G401.6 (cell line): ENCODE measurements around the gene GM2A.
"Not testable (repeated sequence)": the region's sequence is repeated elsewhere in the genome, so short reads cannot be mapped to it uniquely, and the experiment has no call there.

Experiments
- FAIRE-seq: peaks from 2 replicates; lab custom pipeline; 2012; peaks lifted over from hg19 to GRCh38; lab: Jason Lieb, UNC

GM2A gene

DNA sequence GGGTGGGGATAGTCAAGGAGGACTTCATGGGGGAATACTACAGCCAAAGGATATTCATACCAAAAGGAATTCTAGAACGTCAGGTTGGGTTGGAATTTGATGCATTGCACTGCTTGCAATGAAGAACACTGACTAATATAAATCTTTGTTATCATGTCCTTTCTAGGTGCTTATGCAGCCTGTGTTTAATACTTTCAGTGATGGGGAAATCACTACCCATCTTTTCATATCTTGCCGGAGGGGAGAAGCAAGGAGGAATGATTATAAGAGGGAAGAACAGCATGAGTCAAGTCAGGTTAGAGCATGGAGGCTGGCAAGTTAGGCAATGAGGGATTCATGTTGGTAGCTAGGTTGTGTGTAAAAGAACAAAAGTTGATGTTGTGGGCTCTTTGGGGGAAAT lies 24.0 kb upstream of the GM2A start:
- no peak for FAIRE-seq

DNA sequence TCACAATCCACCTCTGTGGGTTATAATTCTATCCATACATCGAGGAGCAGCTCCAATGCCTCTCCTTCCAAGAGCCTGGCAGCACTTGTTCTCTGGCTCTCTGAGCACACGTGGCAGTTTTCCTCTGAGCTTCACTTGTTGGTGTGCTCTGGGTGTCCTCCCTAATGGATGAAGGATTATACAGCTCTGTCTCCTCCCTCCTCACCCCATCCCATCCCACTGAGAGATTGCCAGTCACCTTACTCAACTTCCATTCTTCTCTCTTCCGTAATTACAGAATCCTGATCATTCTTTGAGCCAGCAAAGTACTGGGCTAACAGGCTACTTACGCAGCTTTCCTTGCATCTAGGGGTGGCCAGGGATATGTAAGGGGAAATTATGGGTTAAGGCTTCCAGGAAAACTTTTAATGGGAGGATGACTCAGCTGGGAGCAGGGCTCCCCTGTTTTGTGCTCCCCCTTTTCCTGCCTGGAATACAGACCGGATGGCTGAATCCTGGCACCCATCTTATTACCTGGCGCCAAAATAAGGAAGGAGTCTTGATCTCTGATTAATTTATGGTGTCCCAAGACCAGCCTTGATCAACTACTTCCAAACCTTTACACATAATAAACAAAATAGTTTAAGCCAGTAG lies 22.8 kb upstream of the GM2A start:
- no peak for FAIRE-seq

GRCh38 chr5:151231359-151231758 lies 21.6 kb upstream of the GM2A start:
- FAIRE-seq = no peak

- FAIRE-seq = no peak
Measured at GRCh38 chr5:151233616-151234085, 19.3 kb upstream of the GM2A start.

DNA sequence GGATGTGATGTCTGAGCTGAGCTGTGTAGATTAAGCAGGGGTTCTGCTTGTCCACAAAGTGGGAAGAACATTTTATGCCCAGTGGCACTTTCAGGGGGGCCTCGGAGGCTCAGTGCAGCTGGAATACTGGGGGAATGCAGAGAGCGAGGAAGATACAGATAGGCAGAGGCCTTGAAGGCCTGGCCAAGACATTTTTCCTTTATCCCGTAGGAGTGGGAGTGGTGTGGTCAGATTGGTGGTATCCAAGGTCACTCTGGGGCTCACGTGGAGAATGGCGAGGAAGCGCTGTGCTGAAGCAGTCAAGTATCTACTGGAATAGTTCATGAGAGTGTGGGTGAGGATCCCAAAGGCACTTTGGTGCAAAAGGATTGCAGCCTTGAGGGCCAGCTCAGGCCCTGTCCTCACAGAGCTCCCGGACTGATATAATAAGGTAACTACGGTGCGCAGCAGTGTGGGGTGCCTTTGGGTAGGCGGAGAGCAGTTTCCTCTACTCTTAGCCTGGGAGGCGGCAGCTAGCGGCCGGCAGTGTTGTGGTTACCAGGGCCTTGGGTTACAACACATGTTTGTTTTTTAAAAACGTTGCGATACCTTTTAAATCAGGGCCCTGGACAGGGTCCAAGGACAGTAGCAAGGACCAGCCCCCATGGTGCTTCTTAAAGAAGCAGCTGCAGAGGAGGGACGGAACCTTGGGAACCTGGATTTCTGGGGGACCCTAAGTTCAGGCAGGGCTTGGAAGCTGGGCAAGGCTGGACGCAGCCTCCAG lies 18.3 kb upstream of the GM2A start:
- FAIRE-seq = no peak

DNA sequence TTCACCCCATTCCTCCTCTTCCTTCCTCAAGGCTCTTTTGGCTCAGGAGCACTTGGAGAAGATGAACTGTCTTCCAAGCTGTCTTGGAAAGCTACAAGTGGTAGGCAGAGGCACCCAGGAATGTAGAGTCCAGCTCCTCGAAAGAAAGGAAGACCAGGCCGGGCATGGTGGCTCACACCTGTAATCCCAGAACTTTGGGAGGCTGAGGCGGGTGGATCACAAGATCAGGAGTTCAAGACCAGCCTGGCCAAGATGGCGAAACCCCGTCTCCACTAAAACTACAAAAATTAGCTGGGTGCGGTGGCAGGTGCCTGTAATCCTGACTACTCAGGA lies 17.8 kb upstream of the GM2A start:
- not testable (repeated sequence) for FAIRE-seq

- FAIRE-seq = no peak
Measured at GRCh38 chr5:151236888-151237287, 16.1 kb upstream of the GM2A start.

DNA sequence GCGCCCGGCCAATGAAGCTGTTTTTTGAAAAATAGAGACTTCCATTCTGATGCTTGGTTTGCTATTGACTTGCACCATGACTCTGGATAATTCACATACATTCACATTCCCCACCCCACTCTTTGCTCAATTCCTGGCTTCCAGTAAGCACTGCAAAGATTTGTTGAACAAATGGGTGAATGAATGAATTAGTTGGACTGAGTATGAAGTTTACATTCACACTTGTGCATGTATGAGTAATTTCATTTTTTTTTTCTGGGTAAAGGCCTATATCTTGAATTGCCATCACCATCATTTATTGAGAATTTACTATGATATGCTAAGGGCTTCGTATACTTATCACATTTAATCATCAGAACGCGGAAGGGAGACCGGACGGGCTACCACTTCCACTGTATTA lies 15.3 kb upstream of the GM2A start:
- FAIRE-seq = no peak

- FAIRE-seq = no peak
Measured at GRCh38 chr5:151238303-151238741, 14.7 kb upstream of the GM2A start.

GRCh38 chr5:151239237-151239861 lies 13.6 kb upstream of the GM2A start:
- FAIRE-seq = peak; percentile 85

GRCh38 chr5:151240268-151240835 lies 12.6 kb upstream of the GM2A start:
- not testable (repeated sequence) for FAIRE-seq

GRCh38 chr5:151240924-151241635 lies 11.9 kb upstream of the GM2A start:
- FAIRE-seq = no peak

GRCh38 chr5:151243127-151243526 lies 9.9 kb upstream of the GM2A start:
- no peak for FAIRE-seq

- FAIRE-seq = no peak
Measured at GRCh38 chr5:151243564-151243963, 9.4 kb upstream of the GM2A start.

DNA sequence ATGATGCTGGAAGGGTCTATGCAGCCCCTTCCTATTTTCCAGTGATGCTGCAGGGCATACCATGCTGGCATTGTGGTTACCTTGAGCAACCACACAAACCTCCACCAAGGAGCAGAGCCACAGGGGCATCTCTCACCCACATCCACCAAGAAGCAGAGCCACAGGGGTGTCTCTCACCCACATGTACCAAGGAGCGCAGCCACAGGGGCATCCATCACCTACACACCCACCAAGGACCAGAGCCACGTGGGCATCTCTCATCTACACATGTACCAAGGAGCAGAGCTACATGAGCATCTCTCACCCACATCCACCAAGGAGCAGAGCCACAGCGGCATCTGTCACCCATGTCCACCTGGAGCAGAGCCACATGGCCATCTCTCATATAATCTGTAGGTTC lies 8.8 kb upstream of the GM2A start:
- no peak for FAIRE-seq

DNA sequence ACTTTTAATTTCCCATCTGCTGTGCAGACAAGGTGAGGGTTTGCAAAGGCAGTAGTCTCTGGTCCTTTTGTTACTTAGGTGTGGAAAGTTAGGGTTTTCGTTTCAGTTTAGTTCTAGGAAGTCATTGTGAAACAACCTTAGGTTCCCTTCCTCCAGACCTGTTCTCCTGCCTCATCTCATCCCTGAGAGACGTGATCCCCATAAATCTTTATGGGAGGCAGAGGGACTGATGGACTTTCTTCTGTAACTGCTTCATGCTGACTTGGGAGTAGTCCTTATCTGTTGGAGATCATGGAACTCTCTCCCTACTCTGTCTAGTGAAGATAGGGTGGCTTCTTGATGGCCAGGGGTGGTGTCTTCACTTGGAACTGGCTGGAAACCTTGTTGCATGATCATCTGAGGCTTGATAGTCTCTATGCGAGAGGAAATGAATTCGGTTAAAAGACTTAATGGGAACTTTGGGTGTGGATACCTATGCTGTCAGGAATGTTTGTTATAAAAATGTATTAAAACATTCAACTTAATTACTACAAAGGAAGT lies 7.2 kb upstream of the GM2A start:
- FAIRE-seq = no peak

DNA sequence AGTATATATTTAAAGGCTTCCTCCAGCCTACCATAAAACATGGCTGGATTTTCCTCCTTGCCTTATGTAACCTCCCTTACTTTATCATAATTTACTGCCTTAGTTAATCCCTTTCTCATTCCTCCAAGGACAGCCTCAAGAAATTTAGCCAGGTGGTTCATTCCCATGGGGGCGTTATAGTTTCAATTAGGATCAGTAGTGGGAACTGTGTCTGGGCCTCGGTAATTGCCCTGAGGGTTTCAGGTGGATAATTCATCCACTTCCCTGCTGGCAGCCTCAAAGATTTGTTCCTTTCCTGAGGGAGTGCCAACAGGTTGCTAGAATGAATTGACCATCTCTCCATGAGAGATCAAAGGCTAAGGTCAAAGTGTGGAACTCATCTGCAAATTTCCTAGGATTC lies 4.3 kb upstream of the GM2A start:
- FAIRE-seq = no peak

DNA sequence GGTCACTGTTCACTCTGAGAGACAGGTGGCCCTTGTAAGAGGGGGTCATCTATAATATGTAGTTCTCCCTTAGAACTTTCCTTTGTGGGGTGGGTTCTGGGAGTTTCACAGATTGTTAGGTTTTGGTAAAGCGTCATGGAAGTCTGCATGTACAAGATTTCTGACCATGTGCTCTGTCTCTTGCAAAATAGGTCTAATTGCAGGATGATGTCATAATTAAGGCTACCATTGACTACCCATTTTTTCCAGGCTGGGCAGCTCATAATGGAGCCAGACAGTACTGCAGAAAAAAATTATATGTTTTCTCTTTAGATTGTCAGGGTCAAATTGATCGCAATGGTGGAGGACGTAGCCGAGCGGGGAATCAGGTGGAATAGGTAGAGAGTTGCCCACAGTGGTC lies 3.7 kb upstream of the GM2A start:
- FAIRE-seq = no peak

GRCh38 chr5:151250346-151251000 lies 2.5 kb upstream of the GM2A start:
- no peak for FAIRE-seq

DNA sequence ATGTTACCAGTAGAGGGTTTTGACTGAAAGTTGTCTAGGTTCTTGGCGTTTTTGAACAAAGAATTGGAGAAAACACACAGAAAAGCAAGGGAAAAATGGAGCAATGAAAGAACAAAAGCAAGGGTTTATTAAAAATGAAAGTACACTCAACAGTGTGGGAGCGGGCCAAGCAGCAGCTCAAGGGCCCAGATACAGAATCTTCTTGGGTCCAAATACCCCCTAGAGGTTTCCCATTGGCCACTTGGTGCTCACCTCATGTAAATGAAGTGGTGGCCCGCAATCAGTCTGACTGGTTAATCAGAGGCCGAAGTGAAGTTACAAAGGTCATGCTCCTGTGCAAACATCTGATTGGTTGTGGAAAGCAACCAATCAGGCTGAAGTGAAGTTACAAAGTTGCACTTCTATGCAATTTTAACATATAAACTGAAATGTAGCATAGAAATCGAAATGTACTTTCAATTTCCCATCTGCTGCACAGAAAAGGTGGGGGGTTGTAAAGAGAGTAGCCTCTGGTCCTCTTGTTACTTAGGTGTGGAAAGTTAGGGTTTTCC lies 1.9 kb upstream of the GM2A start:
- FAIRE-seq = no peak

DNA sequence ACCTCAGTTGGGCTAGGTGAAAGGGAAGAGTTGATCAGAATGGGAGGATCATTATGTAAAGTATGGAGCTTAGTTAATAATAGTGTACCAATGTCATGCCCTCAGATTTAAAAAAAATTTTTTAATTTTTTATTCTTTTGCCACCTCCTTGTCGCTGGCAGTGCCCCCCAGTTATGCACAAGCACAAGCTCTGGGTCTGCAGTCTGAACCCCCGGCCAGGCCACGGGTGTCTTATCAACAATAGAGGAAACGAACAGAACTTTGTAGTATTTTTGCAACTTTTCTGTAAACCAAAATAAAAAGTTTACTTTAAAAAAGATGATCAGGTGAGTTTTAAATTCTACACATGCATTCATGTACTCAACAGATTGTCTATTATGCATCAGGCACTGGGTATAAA lies 1.4 kb upstream of the GM2A start:
- FAIRE-seq = no peak

- no peak for FAIRE-seq
Measured at GRCh38 chr5:151253605-151253950, 593 bp downstream of the GM2A start.
